ENCODE results near the gene MIPEP.

The MIPEP gene

GRCh38 chr13:23703246-23703860, 185.8 kb downstream of the MIPEP start:
- FAIRE-seq = no peak

- FAIRE-seq = no peak
Measured at GRCh38 chr13:23701636-23702035, 187.6 kb downstream of the MIPEP start.

GRCh38 chr13:23701186-23701585, 188.0 kb downstream of the MIPEP start:
- no peak for FAIRE-seq

- no peak for FAIRE-seq
Measured at GRCh38 chr13:23699271-23699670, 189.9 kb downstream of the MIPEP start.

- FAIRE-seq = no peak
Measured at GRCh38 chr13:23697772-23698313, 191.4 kb downstream of the MIPEP start.

GRCh38 chr13:23696610-23697009, 192.6 kb downstream of the MIPEP start:
- no peak for FAIRE-seq

GRCh38 chr13:23695711-23696464, 193.3 kb downstream of the MIPEP start:
- no peak for FAIRE-seq

GRCh38 chr13:23695196-23695595, 194.0 kb downstream of the MIPEP start:
- no peak for FAIRE-seq

- no peak for FAIRE-seq
Measured at GRCh38 chr13:23692816-23693215, 196.4 kb downstream of the MIPEP start.

- no peak for FAIRE-seq
Measured at GRCh38 chr13:23690668-23691067, 198.5 kb downstream of the MIPEP start.

- FAIRE-seq = no peak
Measured at GRCh38 chr13:23688336-23688735, 200.9 kb downstream of the MIPEP start.

GRCh38 chr13:23687614-23688013, 201.6 kb downstream of the MIPEP start:
- FAIRE-seq = no peak

GRCh38 chr13:23686948-23687347, 202.3 kb downstream of the MIPEP start:
- no peak for FAIRE-seq

- peak; percentile 3 for FAIRE-seq
Measured at GRCh38 chr13:23685416-23685815, 203.8 kb downstream of the MIPEP start.

GRCh38 chr13:23684647-23685046, 204.6 kb downstream of the MIPEP start:
- FAIRE-seq = no peak

- FAIRE-seq = no peak
Measured at GRCh38 chr13:23683084-23683483, 206.1 kb downstream of the MIPEP start.

GRCh38 chr13:23680845-23681669, 208.1 kb downstream of the MIPEP start:
- FAIRE-seq = no peak
